NCI-H524 (cell line): Measurements from ENCODE around the gene POU3F3.

ENCODE experiments used
- DNase-seq, 2 experiments: peaks; one replicate each; lab custom pipeline; 2025; lab: John Stamatoyannopoulos, UW

Gene POU3F3

DNA sequence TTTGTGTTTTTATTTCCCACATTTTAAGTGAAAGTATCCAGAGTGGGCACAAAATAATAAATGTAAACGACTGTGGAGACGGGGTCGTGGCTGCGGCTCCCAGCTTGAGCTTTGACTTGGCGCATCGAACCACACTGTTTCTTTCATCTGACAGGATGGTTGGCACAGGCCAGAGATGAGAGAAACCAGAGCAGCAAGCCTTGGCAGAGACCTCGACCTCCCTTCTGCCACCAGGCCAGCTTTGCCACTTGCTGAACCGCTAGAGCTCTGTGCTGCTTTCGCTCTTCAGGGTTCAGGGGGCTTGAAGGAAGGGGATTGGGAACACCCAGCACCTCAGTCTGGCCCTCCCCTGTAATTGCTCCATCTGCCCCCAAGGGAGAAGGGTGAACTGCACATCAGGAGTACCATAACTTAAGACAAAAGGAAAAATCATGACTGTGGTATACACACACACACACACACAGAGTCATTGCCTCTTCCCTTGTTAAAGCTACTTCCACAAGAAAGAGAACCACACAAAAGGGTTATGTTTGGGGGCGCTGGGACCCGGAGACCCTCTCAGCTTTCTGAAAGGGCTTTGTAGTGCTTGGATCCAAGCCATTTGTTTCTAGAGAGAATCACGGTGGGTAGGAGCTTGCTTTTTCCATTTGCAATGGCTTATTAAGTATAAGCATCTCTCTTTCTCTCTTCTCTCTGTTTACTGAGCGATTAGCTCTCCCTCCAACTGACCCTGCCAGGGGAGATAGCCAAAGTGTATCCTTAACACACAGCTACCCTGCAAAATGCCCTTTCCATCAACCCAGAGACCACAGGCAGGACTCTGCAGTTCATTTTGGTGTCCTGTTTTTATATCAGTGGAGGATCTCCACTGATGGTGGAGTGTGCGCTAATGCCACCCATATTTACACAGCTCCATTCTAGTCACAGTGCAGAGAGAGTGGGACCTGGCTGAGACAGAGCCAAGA lies 23.0 kb downstream of the POU3F3 start:
- no peak for DNase-seq

DNA sequence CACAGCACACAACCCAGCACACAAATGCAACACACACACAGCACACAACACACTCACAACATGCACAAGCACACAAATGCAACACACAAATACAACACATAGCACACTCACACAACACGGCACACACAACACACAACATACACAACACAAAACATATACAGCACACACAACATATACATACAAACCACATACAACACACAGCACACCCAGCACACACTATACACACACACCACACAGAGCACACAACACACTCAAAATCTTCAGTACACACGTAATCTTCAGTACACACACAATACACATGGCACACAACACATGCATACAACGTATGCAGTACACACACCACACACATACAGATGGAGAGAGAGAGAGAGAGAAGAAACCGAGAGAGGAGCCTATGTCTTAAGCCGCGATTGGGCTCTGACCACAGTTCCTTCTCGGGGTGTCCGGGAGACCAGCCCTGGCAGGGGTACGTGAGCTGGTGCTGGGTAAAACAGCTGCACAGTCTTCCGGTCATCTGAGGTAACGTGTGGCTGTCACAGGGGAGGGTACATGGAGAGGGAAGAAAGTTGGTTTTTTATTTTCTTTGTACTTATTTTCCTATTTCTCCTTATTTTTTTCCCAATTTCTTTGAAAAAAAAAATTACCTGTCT lies 25.1 kb downstream of the POU3F3 start:
- DNase-seq: no peak

DNA sequence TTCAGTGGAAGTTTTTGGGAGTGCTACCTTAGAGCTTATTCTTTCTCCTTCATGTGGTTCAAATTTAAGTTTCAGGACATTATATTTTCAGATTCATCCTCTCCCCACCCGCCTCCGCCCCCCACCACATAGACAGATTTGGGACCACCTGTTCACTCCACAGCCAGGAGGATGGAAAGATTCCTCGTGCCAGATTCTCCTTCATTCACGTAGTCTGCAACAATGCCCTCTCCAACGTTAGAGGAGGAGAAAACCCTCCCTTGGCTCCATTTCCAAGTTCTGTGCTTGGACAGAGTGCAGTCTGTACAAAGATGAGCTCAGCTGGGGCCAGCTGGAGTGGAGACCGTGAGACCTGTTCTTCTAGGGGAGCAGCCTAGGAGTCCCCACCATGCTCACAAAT lies 26.2 kb downstream of the POU3F3 start:
- no peak for DNase-seq

DNA sequence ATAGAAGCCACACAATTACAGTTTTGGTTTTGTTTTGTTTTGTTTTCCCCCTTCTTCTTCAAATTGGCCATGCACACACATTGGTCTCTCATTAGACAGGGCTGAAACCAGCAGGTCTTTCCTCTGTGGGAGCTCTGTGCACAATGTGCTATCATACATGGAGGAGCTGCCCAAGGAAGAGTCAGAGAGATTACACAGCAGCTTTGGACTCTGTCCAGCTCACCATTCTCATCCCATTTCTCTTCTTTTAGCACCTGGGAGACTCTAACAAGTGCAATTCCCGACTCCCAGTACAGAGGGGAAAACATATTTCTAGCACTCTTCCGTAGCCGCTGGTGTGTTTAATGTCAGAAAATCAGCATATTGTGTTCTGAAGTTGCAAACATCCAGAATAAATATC lies 29.4 kb downstream of the POU3F3 start:
- no peak for DNase-seq

DNA sequence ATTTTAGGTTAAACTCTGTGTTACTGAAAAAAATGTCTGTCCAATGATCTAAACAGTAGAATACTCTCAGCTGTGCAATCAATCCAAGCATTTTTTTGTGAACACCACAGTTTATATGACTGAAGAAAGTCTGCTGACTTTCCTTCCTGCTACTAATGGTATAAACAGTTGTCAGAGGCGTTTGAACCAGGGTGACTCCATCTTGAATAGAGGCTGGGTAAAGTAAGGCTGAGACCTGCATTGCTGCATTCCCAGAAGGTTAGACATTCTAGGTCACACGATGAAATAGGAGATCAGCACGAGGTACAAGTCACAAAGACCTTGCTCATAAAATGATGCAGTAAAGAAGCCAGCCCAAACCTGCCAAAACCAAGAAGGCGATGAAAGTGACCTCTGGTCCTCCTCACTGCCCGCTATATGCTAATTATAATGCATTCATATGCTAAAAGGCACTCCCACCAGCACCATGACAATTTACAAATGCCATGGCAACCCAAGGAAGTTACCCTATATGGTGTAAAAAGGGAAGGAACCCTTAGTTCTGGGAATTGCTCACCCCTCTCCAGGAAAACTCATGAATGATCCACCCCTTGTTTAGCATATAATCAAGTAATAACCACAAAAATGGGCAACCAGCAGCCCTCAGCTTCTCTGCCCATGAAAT lies 31.3 kb downstream of the POU3F3 start:
- DNase-seq: no peak

DNA sequence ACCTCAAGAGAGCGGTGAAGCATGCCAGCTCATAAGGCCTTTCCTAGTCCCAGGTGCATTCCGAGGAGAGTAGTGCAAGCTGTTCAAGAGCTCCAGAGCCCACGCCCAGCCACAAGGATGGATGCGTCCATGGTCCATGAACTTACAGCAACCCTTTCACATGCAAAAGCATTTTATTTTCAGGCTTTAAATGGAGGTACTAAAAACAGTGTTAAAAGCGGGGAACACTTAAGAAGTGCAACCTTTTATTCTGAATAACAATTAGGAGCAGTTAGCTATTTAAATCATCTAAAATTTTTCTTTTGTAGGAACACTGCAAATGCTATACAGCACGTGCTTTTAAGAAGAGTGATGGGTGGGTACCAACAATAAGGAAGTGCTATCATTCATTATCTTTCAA lies 33.8 kb downstream of the POU3F3 start:
- no peak for DNase-seq

- no peak for DNase-seq
These were observed 34.8 kb downstream of the POU3F3 start for GRCh38 chr2:104888489-104889258.

GRCh38 chr2:104889291-104889959 lies 35.5 kb downstream of the POU3F3 start:
- no peak for DNase-seq

- DNase-seq: no peak
These were observed 36.2 kb downstream of the POU3F3 start for GRCh38 chr2:104889960-104890684.

- DNase-seq: no peak
These were observed 36.8 kb downstream of the POU3F3 start for GRCh38 chr2:104890685-104891069.

DNA sequence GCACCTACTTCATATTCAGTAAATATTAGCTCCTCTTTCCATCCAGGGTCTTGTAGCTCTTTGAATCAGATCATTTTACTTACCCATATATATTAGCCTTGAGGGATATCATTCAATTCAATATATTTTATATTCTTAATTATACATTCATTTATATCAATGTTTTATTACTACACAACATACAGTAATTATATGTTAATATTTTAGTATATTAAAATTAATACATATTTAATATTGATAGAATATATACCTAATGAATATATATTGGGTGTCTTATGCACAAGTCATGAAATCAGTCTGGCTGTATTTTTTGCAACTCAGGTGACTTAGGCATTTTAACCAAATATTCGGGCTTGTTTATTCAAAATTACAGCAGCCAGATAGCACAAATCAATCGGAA lies 37.2 kb downstream of the POU3F3 start:
- DNase-seq: no peak

DNA sequence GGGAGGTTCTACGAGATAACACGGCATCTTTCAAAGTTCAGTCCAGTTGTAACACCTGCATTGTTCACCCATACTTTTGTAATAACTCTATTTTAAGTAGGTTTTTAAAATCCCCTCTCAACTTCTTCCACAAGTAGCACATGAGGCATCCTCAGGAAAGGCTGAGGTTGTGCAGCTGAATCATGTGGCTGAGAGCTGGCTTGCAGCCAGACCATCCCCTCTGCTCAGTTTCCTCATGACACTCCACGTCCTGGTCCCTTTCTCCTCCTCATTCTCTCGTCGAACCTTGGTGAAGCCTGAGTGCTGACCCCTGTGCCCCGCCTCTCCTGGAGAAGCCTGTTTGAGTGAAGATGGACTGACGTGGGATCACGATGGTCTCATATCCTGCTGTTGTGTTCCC lies 42.5 kb downstream of the POU3F3 start:
- no peak for DNase-seq

- DNase-seq: peak in 1 of 2 experiments; percentile 1
These were observed 43.7 kb downstream of the POU3F3 start for GRCh38 chr2:104897515-104898184.

DNA sequence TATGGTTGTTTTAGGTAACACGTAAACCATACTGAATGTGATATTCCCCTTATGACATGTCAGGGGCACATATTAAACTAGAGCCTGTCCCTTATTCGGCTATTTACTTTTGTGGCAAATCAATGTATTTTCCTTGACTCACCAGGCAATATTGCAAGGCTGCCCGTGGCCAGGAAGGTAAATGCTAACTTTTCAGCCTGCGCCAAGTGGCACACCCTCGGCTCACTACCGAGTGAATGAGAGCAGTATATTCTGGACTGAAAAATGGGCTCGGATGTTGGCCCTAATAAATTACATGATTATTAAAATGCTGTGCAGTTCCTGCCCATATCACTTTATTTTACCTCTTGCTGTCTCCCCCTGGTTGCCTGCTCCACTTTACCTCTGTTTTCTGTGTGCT lies 46.7 kb downstream of the POU3F3 start:
- no peak for DNase-seq

GRCh38 chr2:104901037-104901881 lies 47.3 kb downstream of the POU3F3 start:
- peak in 1 of 2 experiments; percentile 27 for DNase-seq

DNA sequence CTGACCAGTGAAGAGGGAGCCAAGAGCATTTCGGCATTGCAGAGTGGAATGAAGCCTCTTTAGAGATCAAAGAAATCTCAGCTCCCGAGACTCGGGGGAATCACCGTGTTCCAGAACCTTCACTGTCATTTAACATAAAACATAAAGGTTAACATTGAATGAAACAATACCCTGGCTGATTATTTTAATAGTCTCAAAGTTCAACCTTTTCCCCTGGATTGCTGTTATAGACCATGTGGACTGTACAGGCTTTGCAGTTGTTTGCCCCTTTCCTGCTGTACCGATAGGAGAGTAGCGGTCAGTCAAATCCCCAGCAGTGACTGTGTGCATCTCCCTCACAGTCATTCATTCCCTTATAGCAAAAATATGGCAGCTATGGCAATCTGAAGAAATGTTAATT lies 48.4 kb downstream of the POU3F3 start:
- DNase-seq: no peak
